ENCODE data around the gene AGTPBP1. TPM values are rescaled to one million over a fixed set of nuclear protein-coding genes. Genes with fewer than 3 reads are reported as not detected.

Gene AGTPBP1
- total and polyA plus RNA-seq, 2 of the 8 experiments (the other 6 are each of a cell fraction or from before 2014, with no cell fraction given), result 13.4 to 65.2 TPM

GRCh38 chr9:85702726-85703289, 38.9 kb downstream of the AGTPBP1 start:
- H3K9me3 ChIP-seq (ENCODE audit: insufficient read depth in 2 of 2, low read depth in 1 of 2, low read length in 1 of 2), result no peaks in the 10 kb centered on the region
- H2BK12ac ChIP-seq (ENCODE audit: low read depth, low read length), result no peak overlapping the region
- no peaks in the 10 kb centered on the region for H3K23me2 ChIP-seq (ENCODE audit: low read depth, low read length)
- DNase-seq (ENCODE audit: low read depth in 1 of 2, low spot score in 2 of 2) (no peak), FAIRE-seq (no peak)
- H3K9ac ChIP-seq (replicated peaks in 1 of 4; ENCODE audit: extremely low read depth in 1 of 4, low read depth in 3 of 4, low read length in 3 of 4), result no peak overlapping the region
- H2BK20ac ChIP-seq (ENCODE audit: low read length), result no peak overlapping the region
- no peak overlapping the region for H3K4ac ChIP-seq (replicated peaks; ENCODE audit: insufficient read length, low read depth, low read length)
- no peak overlapping the region for H2BK15ac ChIP-seq (ENCODE audit: low read length)
- no peaks in the 10 kb centered on the region for H3K4me1 ChIP-seq (replicated peaks in 1 of 4; ENCODE audit: control insufficient read depth in 3 of 4, insufficient read depth in 4 of 4, low read length in 3 of 4)
- H3K79me1 ChIP-seq (ENCODE audit: low read depth, low read length), result no peaks in the 10 kb centered on the region
- no peak overlapping the region for H3K27ac ChIP-seq (ENCODE audit: low read depth, low read length)
- H2BK5ac ChIP-seq (ENCODE audit: low read depth, low read length), result no peak overlapping the region
- H3K79me2 ChIP-seq (ENCODE audit: control insufficient read depth in 1 of 2, insufficient read depth in 2 of 2, low read length in 2 of 2), result peaks cover 0 to 43% of the 10 kb centered on the region in 2 experiments; a peak in 2 of 4 replicates
- no peak overlapping the region for H2BK120ac ChIP-seq (replicated peaks; ENCODE audit: low read depth, low read length)
- ChIA-PET CTCF (ENCODE audit: partially characterized antibody) (no interaction called here), POLR2A (ENCODE audit: partially characterized antibody) (no interaction called here)
- no peak overlapping the region for H4K8ac ChIP-seq (ENCODE audit: extremely low read depth, insufficient read depth, low read length)
- no peaks in the 10 kb centered on the region for H3K27me3 ChIP-seq (replicated peaks in 1 of 4; ENCODE audit: control insufficient read depth in 3 of 4, extremely low read depth in 1 of 4, insufficient read depth in 3 of 4, low read length in 3 of 4)
- no peak overlapping the region for H4K5ac ChIP-seq (ENCODE audit: insufficient read length, low read depth, low read length)
- no peak overlapping the region for H3K14ac ChIP-seq (ENCODE audit: insufficient read length)
- H2AK5ac ChIP-seq (ENCODE audit: low read depth, low read length), result no peak overlapping the region
- no peak overlapping the region for H3K4me2 ChIP-seq (ENCODE audit: insufficient read depth in 1 of 2, low read depth in 2 of 2, low read length in 2 of 2)
- H3K18ac ChIP-seq (ENCODE audit: extremely low read depth, low read length), result no peak overlapping the region
- peaks cover 0 to 2% of the 10 kb centered on the region in 2 experiments for H4K20me1 ChIP-seq (replicated peaks in 1 of 2; ENCODE audit: control insufficient read depth in 1 of 2, insufficient read depth in 2 of 2, low read length in 2 of 2)
- H3K56ac ChIP-seq (replicated peaks; ENCODE audit: insufficient read length, low read depth, low read length), result no peak overlapping the region
- H3K23ac ChIP-seq (ENCODE audit: insufficient read length), result no peak overlapping the region
- H3K36me3 ChIP-seq (ENCODE audit: control insufficient read depth in 2 of 4, insufficient read depth in 4 of 4, low read length in 3 of 4), result no peaks in the 10 kb centered on the region
- H3K4me3 ChIP-seq (ENCODE audit: extremely low read depth in 1 of 4, insufficient read depth in 2 of 4, low read depth in 3 of 4, low read length in 4 of 4), result no peak overlapping the region
- no peak overlapping the region for H4K91ac ChIP-seq (replicated peaks; ENCODE audit: insufficient read length, low read length)
- H2AFZ ChIP-seq (ENCODE audit: low read length), result no peak overlapping the region
- TF ChIP-seq RBBP5 (IDR thresholded peaks at IDR 0.05; ENCODE audit: borderline replicate concordance, low read depth, low read length), result no peak
- TF ChIP-seq CBX8 (IDR thresholded peaks at IDR 0.05; ENCODE audit: borderline replicate concordance, low read depth, low read length), result no peak
- TF ChIP-seq JUN (IDR thresholded peaks at IDR 0.05; ENCODE audit: low read depth, low read length), result no peak
- TF ChIP-seq HDAC2 (IDR thresholded peaks at IDR 0.05; ENCODE audit: borderline replicate concordance in 1 of 2, low read depth in 2 of 2, low read length in 2 of 2), result no peak
- no peak for TF ChIP-seq TCF12 (IDR thresholded peaks at IDR 0.05; ENCODE audit: low read depth, low read length)
- no peak for TF ChIP-seq ATF2 (IDR thresholded peaks at IDR 0.05; ENCODE audit: low read length)
- no peak for TF ChIP-seq PHF8 (conservative IDR thresholded peaks at IDR 0.05; ENCODE audit: low read depth, low read length)
- TF ChIP-seq ATF3 (IDR thresholded peaks at IDR 0.05; ENCODE audit: insufficient read depth, low read depth, low read length), result no peak
- no peak for TF ChIP-seq HDAC6 (IDR thresholded peaks at IDR 0.05; ENCODE audit: low read depth, low read length)
- no peak for TF ChIP-seq CTBP2 (IDR thresholded peaks at IDR 0.05; ENCODE audit: borderline replicate concordance, insufficient read depth, insufficient read length, low read length)
- no peak for TF ChIP-seq KDM5A (IDR thresholded peaks at IDR 0.05; ENCODE audit: low read length)
- TF ChIP-seq GTF2F1 (IDR thresholded peaks at IDR 0.05; ENCODE audit: borderline replicate concordance, low read depth, low read length), result no peak

Data from H1 (cell line).